Stimulated activated CD4-positive, alpha-beta T cell treated with anti-CD3 and anti-CD28 coated beads, Interleukin-2, amount 100 ng/mL, for 4 hours (primary cell): Measurements from ENCODE around the gene C22orf15.

Experiments used
- DNase-seq: peaks from one replicate; pipeline ENCODE4 v3.0.0-alpha.2; 2020; ENCODE audit warnings: low read depth

C22orf15 gene

DNA sequence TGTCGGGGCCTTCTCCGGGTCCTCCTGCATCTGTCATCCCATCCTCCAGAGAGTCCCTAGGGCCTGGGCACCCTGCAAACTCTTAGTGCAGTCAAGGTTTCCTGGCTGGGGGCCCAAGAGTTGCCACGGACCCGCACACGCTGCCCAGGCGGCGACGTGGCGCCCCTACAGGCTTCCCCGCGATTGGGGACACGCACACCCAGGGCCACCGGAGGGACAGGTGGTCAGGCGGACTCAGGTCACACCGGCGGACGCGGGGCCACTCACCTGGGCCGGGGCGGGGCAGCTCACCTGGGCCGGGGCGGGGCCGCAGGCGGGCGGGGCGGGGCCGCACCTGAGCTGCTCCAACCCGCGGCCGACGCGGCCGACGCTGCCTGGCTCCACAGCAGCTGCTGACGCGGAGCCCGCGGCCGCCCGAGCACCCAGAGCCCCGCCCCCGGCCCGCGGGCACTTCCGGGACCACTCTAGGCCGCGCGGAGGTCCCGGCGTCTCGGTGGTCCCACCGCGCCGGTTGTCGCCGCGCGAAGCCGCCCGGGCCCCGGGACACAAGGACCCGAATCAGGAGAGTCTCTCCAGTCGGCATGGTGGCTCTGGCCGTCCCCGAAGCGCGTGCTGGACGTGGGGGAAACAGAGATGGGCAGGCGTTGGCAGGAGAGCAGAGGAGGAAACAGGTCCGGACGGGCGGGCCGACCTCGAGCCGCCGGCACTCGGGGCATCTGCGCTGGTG lies 11.9 kb upstream of the C22orf15 start, which contains the start of gene ZNF70:
Gene ZNF70 (minus strand): TSS at position 399 of the 727 bp plus-strand sequence. CDS start 5,972 bp downstream, outside the sequence.
- peak; percentile 80 for DNase-seq

DNA sequence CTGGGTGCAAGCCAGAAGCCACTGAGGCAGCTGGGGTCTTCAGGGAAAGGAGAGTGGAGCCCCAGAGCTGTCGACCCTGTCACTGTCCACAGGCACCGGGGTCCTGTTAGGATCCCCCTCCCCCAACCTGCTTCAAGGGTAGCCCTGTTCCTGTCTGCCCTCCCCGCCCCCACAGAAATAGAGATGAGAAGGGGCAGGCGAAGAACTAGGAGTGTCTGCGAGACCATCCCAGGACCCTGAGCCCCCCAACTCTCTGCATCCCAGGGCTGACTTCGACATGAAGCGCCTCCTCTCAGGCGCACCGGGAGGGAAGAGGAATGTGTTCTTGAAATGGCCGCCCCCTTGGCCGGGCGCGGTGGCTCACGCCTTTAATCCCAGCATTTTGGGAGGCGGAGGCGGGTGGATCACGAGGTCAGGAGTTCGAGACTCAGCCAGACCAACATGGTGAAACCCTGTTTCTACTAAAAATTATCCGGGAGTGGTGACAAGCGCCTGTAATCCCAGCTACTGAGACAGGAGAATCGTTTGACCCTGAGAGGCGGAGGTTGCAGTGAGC lies 11.3 kb upstream of the C22orf15 start:
- no peak for DNase-seq

DNA sequence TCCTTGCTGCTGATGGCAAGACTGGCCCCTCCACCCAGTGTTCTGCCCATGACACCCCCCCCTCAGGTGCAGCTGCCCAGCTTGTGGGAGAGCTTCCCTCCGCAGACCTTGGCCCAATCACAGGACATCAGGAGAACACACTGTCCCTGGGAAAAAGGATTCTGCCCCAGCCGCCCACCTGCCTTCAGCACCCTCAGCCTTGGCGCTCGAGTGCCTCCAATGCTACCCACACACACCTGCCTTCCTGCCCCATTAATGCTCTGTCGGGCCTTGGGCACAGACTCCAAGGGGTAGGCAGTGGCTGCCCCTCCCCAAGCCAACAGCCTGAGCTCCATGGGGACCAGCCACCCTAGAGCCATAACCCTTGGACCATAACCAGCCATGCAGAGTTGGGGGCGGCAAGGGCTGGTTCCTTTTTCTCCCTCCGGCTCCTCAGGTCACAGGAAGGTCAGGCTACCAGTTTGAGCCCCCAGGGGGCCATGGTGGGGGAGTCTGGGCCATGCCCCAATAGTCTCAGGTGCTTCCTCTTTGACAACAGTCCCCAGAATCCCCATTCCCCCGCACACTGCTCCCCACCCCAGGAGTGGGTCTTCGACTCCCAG lies 10.6 kb upstream of the C22orf15 start:
- no peak for DNase-seq

DNA sequence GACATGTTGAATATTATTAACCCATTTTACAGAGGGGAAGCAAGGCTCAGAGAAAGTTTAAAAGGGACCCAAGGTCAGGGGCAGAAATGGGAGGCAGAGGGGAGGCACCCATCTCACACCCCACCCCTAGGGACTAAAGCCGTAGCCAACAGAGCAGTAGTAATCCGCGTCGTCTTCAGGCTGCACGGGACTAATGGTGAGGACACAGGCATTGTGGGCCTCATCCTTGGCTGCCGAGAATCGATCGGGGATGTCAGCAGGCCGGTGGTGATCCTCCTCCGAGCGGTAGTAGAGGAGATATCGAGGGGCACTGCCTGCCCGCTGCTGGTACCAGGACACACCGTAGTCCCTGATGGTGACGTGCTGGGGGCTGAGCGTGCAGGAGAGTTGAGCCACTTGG lies 10.0 kb upstream of the C22orf15 start:
- DNase-seq: no peak

DNA sequence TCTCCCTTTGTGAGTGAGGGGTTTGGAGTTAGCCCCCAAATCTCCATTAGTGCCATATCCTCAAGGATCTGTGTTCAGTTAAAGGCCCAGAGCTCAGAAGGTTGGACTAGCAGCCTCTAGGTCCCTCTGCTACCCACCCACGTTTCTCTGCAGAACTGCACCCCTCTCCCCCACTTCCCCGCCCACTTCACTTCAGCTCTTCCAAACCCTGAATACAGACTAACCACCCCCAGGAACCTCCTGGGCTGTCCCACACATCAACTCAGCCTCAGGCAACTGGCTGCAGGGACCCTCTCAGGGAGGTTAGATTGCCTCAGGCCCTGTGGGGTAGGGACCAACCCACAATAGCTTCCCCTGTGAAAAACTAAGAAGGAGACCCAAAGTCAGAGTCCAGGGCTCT lies 9.4 kb upstream of the C22orf15 start:
- no peak for DNase-seq

DNA sequence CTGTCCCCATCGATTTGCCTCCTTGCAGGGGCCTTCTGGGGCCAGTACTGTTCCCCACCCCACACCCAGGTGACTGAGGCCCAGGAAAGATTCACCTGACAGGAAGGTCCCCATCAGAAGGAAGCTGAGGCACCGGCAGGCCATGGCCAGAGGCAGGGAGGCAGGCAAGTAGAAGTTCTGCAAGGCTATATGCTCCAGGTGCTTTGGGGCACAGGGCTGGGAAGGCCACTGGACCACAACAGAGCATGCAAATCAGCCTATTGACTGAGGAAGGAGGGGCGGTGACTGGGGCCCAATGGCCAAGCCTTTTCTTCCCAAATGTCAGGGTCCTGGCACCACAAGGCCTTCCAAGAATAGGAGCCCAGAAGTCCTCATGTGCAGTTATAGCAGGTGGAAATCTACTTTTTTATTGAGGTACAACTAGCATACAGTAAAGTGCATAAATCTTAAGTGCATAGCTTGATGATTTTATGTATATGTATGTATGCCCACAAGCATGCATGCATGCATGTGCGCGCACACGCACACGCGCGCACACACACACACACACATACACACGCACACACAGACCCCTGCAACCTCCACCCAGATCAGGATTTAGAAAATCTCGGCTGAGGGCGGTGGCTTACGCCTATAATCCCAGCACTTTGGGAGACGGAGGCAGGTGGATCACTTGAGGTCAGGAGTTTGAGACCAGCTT lies 8.4 kb upstream of the C22orf15 start, which contains the start of gene VPREB3:
Gene VPREB3 (minus strand): TSS at position 206 of the 700 bp plus-strand sequence. CDS start 62 bp downstream, at position 144.
- no peak for DNase-seq

DNA sequence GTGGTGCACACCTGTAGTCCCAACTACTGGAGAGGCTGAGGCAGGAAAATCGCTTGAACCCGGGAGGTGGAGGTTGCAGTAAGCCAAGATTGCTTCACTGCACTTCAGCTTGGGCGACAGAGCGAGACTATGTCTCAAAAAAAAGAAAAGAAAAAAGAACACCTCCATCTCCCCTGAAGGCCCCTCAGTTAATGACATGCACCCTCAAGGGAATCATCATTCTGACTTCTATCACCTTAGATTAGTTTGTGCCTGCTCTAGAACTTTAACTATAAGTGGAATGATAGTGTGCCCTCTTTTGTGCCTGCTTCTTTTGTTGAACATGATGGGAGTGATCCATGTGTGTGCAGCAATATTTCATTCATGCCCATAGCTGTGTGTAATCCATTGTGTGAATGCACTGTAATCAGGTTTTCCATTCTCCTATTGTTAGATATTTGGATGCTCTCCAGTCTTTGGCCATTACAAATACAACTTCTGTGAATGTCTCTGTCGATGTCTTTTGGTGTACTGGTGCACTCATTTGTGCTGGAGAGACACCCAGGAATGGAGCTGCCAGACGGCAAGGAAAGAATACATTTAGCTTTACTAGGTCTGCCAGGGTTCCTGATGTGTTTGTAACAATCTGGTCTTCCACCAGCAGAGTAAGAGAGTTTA lies 7.7 kb upstream of the C22orf15 start:
- no peak for DNase-seq

DNA sequence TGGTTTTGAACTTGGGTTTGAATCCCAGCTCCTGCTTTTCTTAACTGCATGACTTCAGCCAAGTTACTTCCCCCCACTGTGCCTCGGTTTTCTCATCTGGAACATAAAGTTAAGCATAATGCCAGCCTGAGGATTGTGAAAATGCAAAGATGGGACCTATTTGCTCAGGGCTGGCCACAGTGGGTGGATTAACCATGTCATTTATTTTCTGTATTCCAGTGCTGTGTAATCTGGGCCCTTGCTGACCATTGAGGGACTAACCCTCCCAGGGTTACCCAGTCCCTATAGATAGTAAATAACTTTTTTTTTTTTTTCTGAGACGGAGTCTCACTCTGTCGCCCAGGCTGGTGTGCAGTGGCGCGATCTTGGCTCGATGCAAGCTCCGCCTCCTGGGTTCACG lies 7.1 kb upstream of the C22orf15 start:
- no peak for DNase-seq

DNA sequence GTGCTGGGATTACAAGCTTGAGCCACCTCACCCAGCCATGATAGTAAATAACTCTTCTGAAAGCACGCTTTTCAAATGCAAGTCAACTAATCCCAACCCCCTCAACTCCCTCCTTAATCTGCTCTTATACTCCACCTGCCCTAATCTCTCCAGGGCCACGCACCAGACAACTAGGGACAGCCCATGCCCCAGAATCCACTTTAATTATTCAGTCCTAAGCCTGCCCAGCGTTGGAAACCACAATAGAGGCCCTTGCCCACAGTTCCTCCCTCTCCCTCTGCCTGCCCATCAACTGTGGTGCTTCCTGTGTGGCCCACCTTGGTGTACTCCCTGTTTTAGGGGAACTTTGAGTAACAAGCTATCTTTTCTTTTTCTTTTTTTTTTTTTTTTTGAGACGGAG lies 5.9 kb upstream of the C22orf15 start:
- DNase-seq: no peak

DNA sequence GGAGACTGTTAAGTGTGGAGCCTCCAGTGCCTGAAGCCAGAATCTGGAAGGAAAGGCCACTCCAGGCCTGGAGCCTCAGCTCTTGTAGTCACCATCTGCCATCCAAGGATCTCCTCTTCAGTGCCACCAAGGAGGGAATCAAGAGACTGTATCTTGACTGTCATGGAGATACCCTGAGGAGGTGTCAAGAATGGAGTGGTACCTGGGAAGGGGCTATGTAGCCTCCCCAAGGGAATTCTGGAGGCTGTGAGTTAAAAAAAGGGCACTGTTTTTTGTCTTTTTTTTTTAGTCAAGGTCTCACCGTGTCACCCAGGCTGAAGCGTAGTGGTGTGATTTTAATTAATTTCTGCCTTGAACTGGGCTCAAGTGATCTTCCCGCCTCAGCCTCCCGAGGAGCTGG lies 3.2 kb upstream of the C22orf15 start:
- DNase-seq: no peak

DNA sequence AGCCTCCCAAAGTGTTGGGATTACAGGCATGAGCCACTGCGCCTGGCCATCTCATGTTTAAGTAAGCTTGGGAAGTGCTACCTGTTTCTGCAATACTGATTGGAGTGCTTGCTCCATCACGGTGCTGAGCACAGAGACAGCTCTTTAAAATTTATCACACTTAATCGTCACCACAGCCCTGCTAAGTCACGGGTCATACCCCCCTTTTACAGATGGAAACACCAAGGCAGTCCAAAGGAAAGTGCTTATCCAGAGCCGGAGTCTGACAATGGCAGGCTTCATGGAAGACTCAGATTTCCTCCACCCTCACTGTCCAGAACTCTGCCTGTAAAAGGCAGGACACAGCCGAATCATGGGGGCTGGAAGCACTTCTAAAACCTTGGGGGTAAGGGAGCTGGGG lies 2.7 kb upstream of the C22orf15 start:
- no peak for DNase-seq

DNA sequence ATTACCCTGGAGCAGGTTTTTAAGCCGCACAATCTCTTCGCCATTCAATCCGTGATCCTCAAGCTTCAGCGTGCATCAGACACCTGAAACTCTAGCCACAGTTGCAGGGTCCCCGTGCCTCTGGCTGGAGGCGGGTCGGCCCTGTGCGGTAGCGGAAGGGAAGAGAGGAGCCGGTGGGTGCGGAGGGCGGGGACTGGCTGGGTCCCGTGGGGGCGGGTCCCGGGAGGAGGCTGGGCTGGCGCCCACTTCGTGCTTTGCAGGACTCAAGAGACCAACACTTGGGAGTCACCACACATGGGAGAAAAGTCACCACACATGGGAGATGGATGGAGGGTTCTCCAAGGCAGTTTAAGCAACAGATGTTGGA lies 772 bp downstream of the C22orf15 start:
- DNase-seq: peak; percentile 32

DNA sequence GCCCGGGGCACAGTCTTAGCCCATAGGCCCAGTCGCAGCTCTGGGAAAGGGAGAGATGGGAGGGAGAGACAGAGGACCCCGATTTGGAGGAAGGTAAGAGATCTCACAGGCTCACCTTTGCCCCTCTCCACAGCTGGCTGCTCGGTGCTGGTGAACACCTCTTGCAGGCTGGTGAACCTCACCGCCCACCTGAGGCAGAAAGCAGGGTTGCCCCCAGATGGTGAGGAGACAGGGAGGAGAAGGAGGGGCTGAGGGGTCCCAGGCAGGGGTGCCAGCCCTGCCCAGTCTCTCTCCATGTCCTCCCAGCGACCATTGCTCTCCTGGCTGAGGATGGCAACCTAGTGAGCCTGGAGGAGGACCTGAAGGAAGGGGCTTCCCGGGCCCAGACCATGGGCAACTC lies 1.2 kb downstream of the C22orf15 start:
- no peak for DNase-seq

DNA sequence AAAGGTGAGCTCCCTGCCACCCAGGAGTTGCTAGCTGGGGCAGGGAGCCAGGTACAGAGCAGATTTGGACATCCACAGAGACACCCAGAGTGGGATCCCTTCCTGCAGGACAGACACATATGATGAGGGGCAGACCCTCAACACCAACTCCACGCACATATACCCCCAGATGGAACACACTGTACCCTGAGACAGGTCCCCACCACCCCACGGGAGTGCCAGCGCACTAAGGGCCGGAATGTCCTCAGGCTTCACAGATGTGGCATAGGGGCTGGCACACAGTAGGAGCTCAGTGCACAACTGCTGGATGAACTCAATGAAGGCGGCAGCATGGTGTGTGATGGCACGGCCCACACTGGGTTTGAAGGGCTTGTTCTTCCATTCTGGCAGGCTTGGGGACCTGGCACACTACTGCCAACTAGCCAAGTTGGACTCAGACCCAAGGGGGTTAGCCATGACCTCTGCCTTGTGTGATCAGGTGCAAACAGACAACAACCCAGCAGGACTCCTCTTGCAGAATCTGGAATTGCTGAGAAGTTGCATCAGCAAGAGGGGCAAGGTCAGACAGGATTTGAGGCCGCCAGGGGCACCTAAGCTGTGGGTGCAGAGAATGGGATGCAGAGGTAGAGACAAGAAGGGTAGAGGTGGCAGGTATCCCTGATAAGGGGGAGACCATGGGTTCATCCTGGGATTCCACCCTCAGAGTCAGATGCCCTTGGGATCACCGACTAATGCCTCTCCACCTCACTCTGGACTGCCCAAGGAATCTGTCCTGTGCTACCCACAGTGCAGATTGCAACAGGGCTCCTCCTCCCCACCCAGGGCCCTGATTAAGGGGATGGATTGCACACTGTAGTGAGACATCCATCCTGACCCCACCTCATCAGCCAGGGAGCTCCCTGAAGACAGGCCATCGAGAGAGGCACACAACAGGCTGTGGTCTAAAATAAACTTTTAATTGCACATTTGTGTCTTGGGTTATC lies 2.4 kb downstream of the C22orf15 start:
- DNase-seq: no peak

DNA sequence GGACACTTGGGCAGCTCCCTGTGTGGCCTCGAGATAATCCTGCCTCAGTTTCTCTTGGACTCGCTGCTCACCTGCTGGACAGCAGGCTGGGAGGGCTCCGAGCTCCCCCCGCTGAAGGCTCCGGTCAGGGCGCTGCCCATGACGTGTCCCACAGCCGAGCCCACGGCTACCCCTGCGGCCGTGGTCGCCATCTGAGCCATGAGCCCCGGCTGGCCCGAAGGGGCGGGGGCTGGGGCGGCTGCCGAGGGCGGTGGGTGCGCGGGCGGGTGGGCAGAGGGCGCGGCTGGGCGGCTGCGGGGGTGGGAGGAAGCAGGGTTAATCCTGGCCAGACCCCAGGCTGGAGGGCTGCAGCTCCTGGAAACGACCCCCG lies 4.5 kb downstream of the C22orf15 start:
- DNase-seq: no peak

DNA sequence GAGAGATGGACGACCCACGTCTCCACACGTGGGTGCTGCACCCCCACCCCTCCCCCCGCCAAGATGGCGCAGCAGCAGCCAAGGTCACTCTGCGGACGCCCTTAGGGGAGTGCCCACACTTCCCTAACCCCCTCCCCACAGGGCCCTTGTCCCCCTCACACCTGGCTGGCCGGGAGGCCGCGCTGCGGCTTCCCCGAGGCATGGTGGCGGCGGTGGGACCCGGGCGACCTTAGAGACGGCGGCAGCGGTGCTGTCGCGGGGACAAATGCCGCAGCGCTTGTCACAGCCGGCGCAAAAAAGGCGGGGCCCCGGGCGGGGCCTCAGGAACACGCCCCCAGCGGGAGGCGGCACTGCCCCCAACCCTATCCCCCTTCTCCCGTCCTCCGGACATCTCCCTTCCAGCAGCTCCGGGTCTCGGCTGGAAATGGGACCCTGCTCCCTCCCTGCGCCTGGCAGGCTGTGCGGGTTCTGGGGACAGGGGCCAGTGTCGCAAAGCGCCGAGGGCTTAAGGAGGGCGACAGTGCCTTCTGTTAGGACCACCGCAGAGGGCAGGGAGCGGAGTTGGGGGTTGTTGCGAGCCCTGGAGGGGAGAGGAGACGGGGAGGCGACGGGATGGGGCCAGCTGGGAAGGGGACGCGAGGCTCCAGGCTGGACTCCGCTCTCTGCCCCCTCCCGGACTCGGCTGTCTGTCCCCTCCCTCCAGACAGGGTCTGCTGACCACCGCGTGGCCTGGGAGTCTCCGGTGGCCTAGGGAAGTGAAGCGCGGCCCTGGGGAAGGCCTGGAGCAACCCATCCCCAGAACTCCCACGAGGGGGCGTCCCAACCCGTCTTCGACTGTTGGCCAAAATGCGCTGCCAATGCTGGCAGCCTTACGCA lies 5.1 kb downstream of the C22orf15 start, which contains the start of gene CHCHD10:
Gene CHCHD10 (minus strand): TSS at position 300 of the 876 bp plus-strand sequence. CDS start 98 bp downstream, at position 202.
- DNase-seq: peak; percentile 59

DNA sequence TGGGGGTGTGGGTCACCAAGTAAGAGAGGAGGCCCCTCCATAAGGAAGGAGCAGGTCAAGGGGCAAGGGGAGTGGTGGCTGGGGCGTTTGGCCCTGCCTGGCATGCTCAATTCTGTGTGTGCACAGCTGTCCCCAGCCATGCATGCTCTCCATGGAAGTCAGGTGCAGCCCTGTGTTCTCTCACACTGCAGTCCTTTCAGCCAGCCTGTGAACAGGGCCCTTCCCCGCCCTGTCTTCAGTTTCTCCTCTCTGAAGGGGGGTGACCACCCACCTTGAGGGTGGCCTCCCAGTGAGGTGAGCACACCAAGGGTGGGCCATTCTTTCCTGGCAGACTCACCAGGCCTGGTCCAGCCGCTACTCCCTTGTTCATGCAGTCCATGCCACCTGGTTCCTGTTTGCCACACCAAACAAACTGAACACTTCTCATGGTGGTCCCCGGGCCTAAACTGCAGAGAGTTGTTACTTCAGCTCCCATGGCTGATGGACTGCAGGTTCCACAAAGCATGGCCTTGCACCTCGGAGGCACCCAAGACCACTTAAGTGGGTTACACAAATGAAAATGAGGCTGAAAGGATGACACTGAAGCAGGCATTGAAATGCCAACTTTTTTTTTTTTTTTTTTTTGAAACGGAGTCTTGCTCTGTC lies 6.7 kb downstream of the C22orf15 start:
- no peak for DNase-seq

DNA sequence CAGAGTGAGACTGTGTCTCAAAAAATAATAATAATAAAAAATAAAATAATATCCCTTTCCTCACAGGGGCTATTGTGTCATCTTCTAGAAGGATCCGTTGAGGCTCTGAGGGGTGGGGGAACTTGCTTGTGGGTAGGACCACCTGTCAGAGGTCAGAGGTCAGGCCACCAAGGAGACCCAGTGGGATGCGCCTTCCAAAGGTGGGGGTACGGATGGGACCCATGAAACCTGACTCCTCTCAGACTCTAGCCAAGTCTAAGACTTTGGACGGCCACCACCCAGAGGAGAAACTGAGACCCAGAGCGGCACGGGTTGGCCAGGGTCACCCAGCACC lies 9.5 kb downstream of the C22orf15 start:
- DNase-seq: no peak

DNA sequence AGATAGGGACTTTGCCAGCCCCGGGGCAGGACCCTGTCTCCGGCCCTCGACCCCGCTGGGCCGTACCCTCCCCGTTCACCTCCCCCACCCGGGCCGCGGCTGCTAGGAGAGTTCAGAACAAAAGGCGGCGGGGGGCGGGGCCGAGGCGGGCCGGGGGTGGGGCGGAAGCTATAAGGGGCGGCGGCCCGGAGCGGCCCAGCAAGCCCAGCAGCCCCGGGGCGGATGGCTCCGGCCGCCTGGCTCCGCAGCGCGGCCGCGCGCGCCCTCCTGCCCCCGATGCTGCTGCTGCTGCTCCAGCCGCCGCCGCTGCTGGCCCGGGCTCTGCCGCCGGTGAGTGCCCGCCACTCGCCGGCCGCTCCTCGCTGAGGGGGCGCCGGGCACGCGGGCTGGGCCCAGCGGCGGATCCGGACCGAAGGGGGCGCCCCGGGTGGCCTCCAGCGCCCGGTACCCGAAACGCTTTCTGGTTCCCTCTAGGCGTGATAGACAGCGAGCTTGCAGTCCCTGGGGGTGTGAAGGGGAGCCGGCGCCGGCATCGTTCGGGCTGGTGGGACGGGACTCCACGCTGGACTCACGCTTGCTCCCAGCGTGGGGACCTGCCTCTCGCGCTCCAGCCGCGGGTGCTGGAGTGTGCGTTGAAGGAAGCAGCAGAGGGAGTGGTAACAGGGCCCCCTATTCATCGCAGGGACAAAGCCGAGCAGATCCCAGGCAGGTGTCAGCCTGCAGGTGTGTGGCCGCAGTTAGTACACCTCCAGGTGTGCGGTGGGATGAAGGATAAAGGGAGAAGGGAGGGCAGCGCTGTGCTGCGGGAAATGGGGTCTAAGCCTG lies 10.1 kb downstream of the C22orf15 start, which contains the start of gene MMP11:
Gene MMP11 (plus strand): TSS at position 201 of the 825 bp plus-strand sequence. CDS start 22 bp downstream, at position 223.
- peak; percentile 39 for DNase-seq
